Fibroblast of peridontal ligament (primary cell): ENCODE data around the gene PSMC3.

Source experiments
- DNase-seq: peaks from one replicate; pipeline ENCODE4 v3.0.0-alpha.2; 2010; ENCODE audit errors: extremely low read depth

The PSMC3 gene

GRCh38 chr11:47443028-47443700 is 16.9 kb upstream of the PSMC3 start:
- DNase-seq, result no peak

GRCh38 chr11:47442514-47442913 is 16.3 kb upstream of the PSMC3 start:
- no peak for DNase-seq

- DNase-seq, result no peak
Measured at GRCh38 chr11:47441421-47441820, 15.2 kb upstream of the PSMC3 start.

- no peak for DNase-seq
Measured at GRCh38 chr11:47440054-47440476, 13.8 kb upstream of the PSMC3 start.

- DNase-seq, result no peak
Measured at GRCh38 chr11:47438721-47439120, 12.5 kb upstream of the PSMC3 start.

GRCh38 chr11:47437746-47438418 is 11.6 kb upstream of the PSMC3 start:
- no peak for DNase-seq

- no peak for DNase-seq
Measured at GRCh38 chr11:47437218-47437745, 11.0 kb upstream of the PSMC3 start.

GRCh38 chr11:47436726-47437125 is 10.5 kb upstream of the PSMC3 start:
- DNase-seq, result no peak

GRCh38 chr11:47435687-47436086 is 9.4 kb upstream of the PSMC3 start:
- DNase-seq, result no peak

- peak; percentile 94 for DNase-seq
Measured at GRCh38 chr11:47434011-47434786, 8.0 kb upstream of the PSMC3 start.

GRCh38 chr11:47433157-47433556 is 6.9 kb upstream of the PSMC3 start:
- DNase-seq, result no peak

- DNase-seq, result no peak
Measured at GRCh38 chr11:47431356-47432083, 5.3 kb upstream of the PSMC3 start.

GRCh38 chr11:47430524-47430923 is 4.3 kb upstream of the PSMC3 start:
- DNase-seq, result no peak

GRCh38 chr11:47425611-47426010 is 628 bp downstream of the PSMC3 start:
- no peak for DNase-seq

GRCh38 chr11:47418454-47419259 is 7.6 kb downstream of the PSMC3 start:
- DNase-seq, result peak; percentile 38

GRCh38 chr11:47417712-47418111 is 8.5 kb downstream of the PSMC3 start:
- DNase-seq, result no peak

GRCh38 chr11:47415949-47416472 is 10.2 kb downstream of the PSMC3 start:
- peak; percentile 94 for DNase-seq

- no peak for DNase-seq
Measured at GRCh38 chr11:47415091-47415854, 11.0 kb downstream of the PSMC3 start.

- no peak for DNase-seq
Measured at GRCh38 chr11:47414685-47415070, 11.6 kb downstream of the PSMC3 start.
